ENCODE data around the gene HDAC2.
A peak's percentile ranks its signal among the peaks of the same experiment; 100 is the strongest.
"Not testable (repeated sequence)": the region's sequence is repeated elsewhere in the genome, so short reads cannot be mapped to it uniquely, and the experiment has no call there.

HDAC2 gene

GRCh38 chr6:113924312-113924723 lies 46.6 kb downstream of the HDAC2 start:
- no peak for TF ChIP-seq EZH2phosphoT487 (IDR thresholded peaks at IDR 0.05; ENCODE audit: low read depth)
- no peak for TF ChIP-seq CTCF (IDR thresholded peaks at IDR 0.05; ENCODE audit: low read depth, low read length)
- no peaks in the 10 kb centered on the region for H4K20me1 ChIP-seq (ENCODE audit: insufficient read depth, low read length)

GRCh38 chr6:113923526-113923925 lies 47.4 kb downstream of the HDAC2 start:
- no peak overlapping the region for H3K9ac ChIP-seq (ENCODE audit: low read length)
- H3K9me3 ChIP-seq (ENCODE audit: insufficient read depth, low read length) = no peaks in the 10 kb centered on the region
- H4K20me1 ChIP-seq (ENCODE audit: insufficient read depth, low read length) = no peaks in the 10 kb centered on the region
- H3K4me3 ChIP-seq (ENCODE audit: low read length) = no peak overlapping the region
- no peaks in the 10 kb centered on the region for H3K27me3 ChIP-seq (ENCODE audit: low read depth, low read length)
- H3K4me1 ChIP-seq (ENCODE audit: low read length) = no peaks in the 10 kb centered on the region
- H3K27ac ChIP-seq (ENCODE audit: low read length) = no peak overlapping the region
- H3K4me2 ChIP-seq (ENCODE audit: low read length) = no peak overlapping the region
- H2AFZ ChIP-seq (ENCODE audit: low read depth, low read length) = no peak overlapping the region
- H3K79me2 ChIP-seq (ENCODE audit: low read length) = no peaks in the 10 kb centered on the region
- TF ChIP-seq EZH2phosphoT487 (IDR thresholded peaks at IDR 0.05; ENCODE audit: low read depth) (no peak), CTCF (IDR thresholded peaks at IDR 0.05; ENCODE audit: low read depth, low read length) (no peak)
- H3K36me3 ChIP-seq (replicated peaks; ENCODE audit: low read depth, low read length) = no peaks in the 10 kb centered on the region

More at GRCh38 chr6:113924312-113924723, 46.6 kb downstream of the HDAC2 start:
- H3K4me1 ChIP-seq (ENCODE audit: low read length) = no peaks in the 10 kb centered on the region
- no peaks in the 10 kb centered on the region for H3K27me3 ChIP-seq (ENCODE audit: low read depth, low read length)
- no peak overlapping the region for H2AFZ ChIP-seq (ENCODE audit: low read depth, low read length)
- no peak overlapping the region for H3K9ac ChIP-seq (ENCODE audit: low read length)
- no peaks in the 10 kb centered on the region for H3K9me3 ChIP-seq (ENCODE audit: insufficient read depth, low read length)
- H3K79me2 ChIP-seq (ENCODE audit: low read length) = no peaks in the 10 kb centered on the region
- no peaks in the 10 kb centered on the region for H3K36me3 ChIP-seq (replicated peaks; ENCODE audit: low read depth, low read length)
- no peak overlapping the region for H3K27ac ChIP-seq (ENCODE audit: low read length)
- no peak overlapping the region for H3K4me2 ChIP-seq (ENCODE audit: low read length)
- H3K4me3 ChIP-seq (ENCODE audit: low read length) = no peak overlapping the region

- no peaks in the 10 kb centered on the region for H3K27me3 ChIP-seq (ENCODE audit: low read depth, low read length)
- no peaks in the 10 kb centered on the region for H3K36me3 ChIP-seq (replicated peaks; ENCODE audit: low read depth, low read length)
- H3K4me1 ChIP-seq (ENCODE audit: low read length) = no peaks in the 10 kb centered on the region
- H3K27ac ChIP-seq (ENCODE audit: low read length) = no peak overlapping the region
- 0 out of 2 replicates have a peak overlapping the region, but pooled peaks have one; percentile 75 for H2AFZ ChIP-seq (ENCODE audit: low read depth, low read length)
- H4K20me1 ChIP-seq (ENCODE audit: insufficient read depth, low read length) = no peaks in the 10 kb centered on the region
- H3K9me3 ChIP-seq (ENCODE audit: insufficient read depth, low read length) = no peaks in the 10 kb centered on the region
- no peak overlapping the region for H3K9ac ChIP-seq (ENCODE audit: low read length)
- no peak for TF ChIP-seq CTCF (IDR thresholded peaks at IDR 0.05; ENCODE audit: low read depth, low read length)
- no peak for TF ChIP-seq EZH2phosphoT487 (IDR thresholded peaks at IDR 0.05; ENCODE audit: low read depth)
- no peaks in the 10 kb centered on the region for H3K79me2 ChIP-seq (ENCODE audit: low read length)
- H3K4me3 ChIP-seq (ENCODE audit: low read length) = no peak overlapping the region
- H3K4me2 ChIP-seq (ENCODE audit: low read length) = no peak overlapping the region
These were observed 49.5 kb downstream of the HDAC2 start for GRCh38 chr6:113921299-113921904.

GRCh38 chr6:113920663-113921267 lies 50.2 kb downstream of the HDAC2 start:
- H4K20me1 ChIP-seq (ENCODE audit: insufficient read depth, low read length) = no peaks in the 10 kb centered on the region
- H3K36me3 ChIP-seq (replicated peaks; ENCODE audit: low read depth, low read length) = no peaks in the 10 kb centered on the region
- no peak for TF ChIP-seq EZH2phosphoT487 (IDR thresholded peaks at IDR 0.05; ENCODE audit: low read depth)
- TF ChIP-seq CTCF (IDR thresholded peaks at IDR 0.05; ENCODE audit: low read depth, low read length) = no peak
- H3K9me3 ChIP-seq (ENCODE audit: insufficient read depth, low read length) = no peaks in the 10 kb centered on the region
- no peak overlapping the region for H3K4me3 ChIP-seq (ENCODE audit: low read length)
- H3K4me2 ChIP-seq (ENCODE audit: low read length) = no peak overlapping the region
- H3K9ac ChIP-seq (ENCODE audit: low read length) = no peak overlapping the region
- no peaks in the 10 kb centered on the region for H3K79me2 ChIP-seq (ENCODE audit: low read length)
- H2AFZ ChIP-seq (ENCODE audit: low read depth, low read length) = peak overlapping the region; percentile 75; the same call in 1 of the 2 replicates
- no peak overlapping the region for H3K27ac ChIP-seq (ENCODE audit: low read length)
- no peaks in the 10 kb centered on the region for H3K4me1 ChIP-seq (ENCODE audit: low read length)
- H3K27me3 ChIP-seq (ENCODE audit: low read depth, low read length) = no peaks in the 10 kb centered on the region

- not testable (repeated sequence) for H3K27ac ChIP-seq (ENCODE audit: low read length); H4K20me1 ChIP-seq (ENCODE audit: insufficient read depth, low read length); H3K9ac ChIP-seq (ENCODE audit: low read length); H2AFZ ChIP-seq (ENCODE audit: low read depth, low read length); H3K27me3 ChIP-seq (ENCODE audit: low read depth, low read length); H3K4me1 ChIP-seq (ENCODE audit: low read length); H3K4me3 ChIP-seq (ENCODE audit: low read length); H3K9me3 ChIP-seq (ENCODE audit: insufficient read depth, low read length); H3K79me2 ChIP-seq (ENCODE audit: low read length); H3K4me2 ChIP-seq (ENCODE audit: low read length); H3K36me3 ChIP-seq (replicated peaks; ENCODE audit: low read depth, low read length)
These were observed 60.7 kb downstream of the HDAC2 start for GRCh38 chr6:113910285-113910684.

Measured in OCI-LY3 (cell line).